ENCODE data around the gene VSX1. TPM values are rescaled to one million over a fixed set of nuclear protein-coding genes. Genes with fewer than 3 reads are reported as not detected.

Gene VSX1
- total and polyA plus RNA-seq, 7 donors, result 0.03 TPM; not detected in 6

GRCh38 chr20:25085756-25086495 is 4.0 kb upstream of the VSX1 start:
- peaks cover 44 to 76% (median 65%) of the 10 kb centered on the region in 3 donors for H3K27me3 ChIP-seq
- WGBS, 2 donors, result 72 to 79% methylated on average over 10 of the region's 10 CpGs
- intact Hi-C loops (cut with DNase I), result no loop called here

GRCh38 chr20:25084626-25085187 is 2.8 kb upstream of the VSX1 start:
- no peaks in the 10 kb centered on the region for H3K9me3 ChIP-seq
- peaks cover 46 to 88% (median 69%) of the 10 kb centered on the region in 3 donors for H3K27me3 ChIP-seq
- intact Hi-C loops (cut with DNase I), result loop anchor here (5.0 kb wide), 1 partner anchor 93 kb away; no protein-coding TSS in a partner anchor
- DNase-seq, result no peak
- TF ChIP-seq POLR2AphosphoS5 (IDR thresholded peaks at IDR 0.05) (no peak), POLR2A (IDR thresholded peaks at IDR 0.05) (no peak), CTCF (IDR thresholded peaks at IDR 0.05) (no peak), EP300 (IDR thresholded peaks at IDR 0.05) (no peak)
- peaks cover 0 to 33% (median 22%) of the 10 kb centered on the region in 4 donors for H3K4me1 ChIP-seq
- no peaks in the 10 kb centered on the region for H3K36me3 ChIP-seq
- no peak overlapping the region for H3K27ac ChIP-seq
- WGBS, 2 donors, result 6 to 8% methylated on average over 36 of the region's 36 CpGs
- H3K4me3 ChIP-seq, result no peak overlapping the region

More at GRCh38 chr20:25085756-25086495, 4.0 kb upstream of the VSX1 start:
- TF ChIP-seq EP300 (IDR thresholded peaks at IDR 0.05), result no peak
- Histone ChIP-seq H3K9me3 (no peaks in the 10 kb centered on the region), H3K27ac (no peak overlapping the region), H3K4me3 (no peak overlapping the region), H3K4me1 (peaks cover 0 to 33% (median 22%) of the 10 kb centered on the region in 4 donors), H3K36me3 (no peaks in the 10 kb centered on the region)
- DNase-seq, result no peak

- H3K27me3 ChIP-seq, result peaks cover 46 to 95% (median 69%) of the 10 kb centered on the region in 3 donors
- intact Hi-C loops (cut with DNase I), result loop anchor here (5.0 kb wide), 1 partner anchor 93 kb away; no protein-coding TSS in a partner anchor
- no peaks in the 10 kb centered on the region for H3K36me3 ChIP-seq
- no peak overlapping the region for H3K4me3 ChIP-seq
- H3K4me1 ChIP-seq, result peaks cover 0 to 33% (median 22%) of the 10 kb centered on the region in 4 donors
- no peak overlapping the region for H3K27ac ChIP-seq
- TF ChIP-seq POLR2A (IDR thresholded peaks at IDR 0.05) (no peak), EP300 (IDR thresholded peaks at IDR 0.05) (no peak), CTCF (IDR thresholded peaks at IDR 0.05) (no peak), POLR2AphosphoS5 (IDR thresholded peaks at IDR 0.05) (no peak)
- H3K9me3 ChIP-seq, result no peaks in the 10 kb centered on the region
- DNase-seq, result no peak
- WGBS, 2 donors, result 9 to 15% methylated on average over 54 of the region's 54 CpGs
Measured at GRCh38 chr20:25083773-25084625, 2.1 kb upstream of the VSX1 start.

GRCh38 chr20:25083141-25083772 is 1.3 kb upstream of the VSX1 start:
- Histone ChIP-seq H3K4me3 (no peak overlapping the region), H3K36me3 (no peaks in the 10 kb centered on the region), H3K4me1 (peaks cover 0 to 33% (median 22%) of the 10 kb centered on the region in 4 donors), H3K27me3 (peaks cover 46 to 91% (median 69%) of the 10 kb centered on the region in 3 donors), H3K27ac (no peak overlapping the region), H3K9me3 (no peaks in the 10 kb centered on the region)
- no peak for DNase-seq
- 6 to 17% methylated on average over 44 of the region's 44 CpGs for WGBS, 2 donors
- TF ChIP-seq POLR2A (IDR thresholded peaks at IDR 0.05) (no peak), CTCF (IDR thresholded peaks at IDR 0.05) (no peak), EP300 (IDR thresholded peaks at IDR 0.05) (no peak), POLR2AphosphoS5 (IDR thresholded peaks at IDR 0.05) (no peak)
- intact Hi-C loops (cut with DNase I), result loop anchor here (5.0 kb wide), 1 partner anchor 94 kb away; no protein-coding TSS in a partner anchor

Measured in sigmoid colon (tissue), 7 donors.